GM18499 (cell line): ENCODE results near the gene LRRFIP1.

Source experiments
- ATAC-seq: cut with Tn5 transposase; IDR thresholded peaks from one replicate; pipeline ENCODE4 v1.9.1; 2021; ENCODE audit warnings: moderate number of reproducible peaks; ENCODE audit not compliant: insufficient read depth, unreplicated experiment

Gene LRRFIP1

DNA sequence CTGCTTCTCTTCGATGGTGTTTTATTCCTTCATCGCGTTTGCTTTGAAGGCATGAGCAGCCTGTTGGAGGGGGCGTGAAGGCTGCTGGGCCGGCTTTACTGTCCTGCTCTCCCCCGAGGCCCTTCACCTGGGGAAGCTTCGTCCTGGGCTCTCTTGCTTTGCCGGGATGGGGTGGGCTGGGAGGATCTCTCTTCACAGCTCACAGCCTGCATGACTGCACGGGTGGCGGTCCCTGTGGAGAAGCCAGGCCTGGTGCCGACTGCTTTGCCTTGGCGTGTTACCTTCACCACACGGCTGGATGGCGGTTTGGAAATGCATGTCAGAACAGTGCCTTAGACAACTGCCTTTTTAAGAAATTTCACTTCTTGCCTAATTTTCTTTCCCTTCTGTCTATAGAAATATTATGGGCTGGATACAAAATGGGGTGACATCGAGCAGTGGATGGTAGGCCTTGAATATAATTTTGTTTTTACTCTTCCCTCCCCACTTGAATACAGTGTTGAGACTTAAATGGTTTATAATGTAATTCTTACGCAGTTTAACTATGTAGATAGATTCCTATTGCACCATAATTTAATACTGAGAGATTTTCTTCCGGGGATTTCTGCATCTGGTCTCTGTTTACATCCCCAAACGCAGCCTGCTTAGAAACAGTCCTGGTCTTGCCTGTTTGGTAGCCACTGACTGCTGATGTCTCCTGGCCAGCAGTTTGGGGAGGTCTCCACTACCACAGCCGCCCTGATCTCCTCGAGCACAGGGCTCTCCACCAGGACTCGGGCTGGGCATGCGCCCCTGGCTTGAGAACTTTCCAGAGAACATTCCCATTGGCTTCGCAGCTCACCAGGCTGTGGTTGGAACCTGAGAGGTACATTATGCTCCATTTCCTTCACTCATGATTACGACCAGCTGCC lies 90.2 kb downstream of the LRRFIP1 start:
- ATAC-seq, result no peak

DNA sequence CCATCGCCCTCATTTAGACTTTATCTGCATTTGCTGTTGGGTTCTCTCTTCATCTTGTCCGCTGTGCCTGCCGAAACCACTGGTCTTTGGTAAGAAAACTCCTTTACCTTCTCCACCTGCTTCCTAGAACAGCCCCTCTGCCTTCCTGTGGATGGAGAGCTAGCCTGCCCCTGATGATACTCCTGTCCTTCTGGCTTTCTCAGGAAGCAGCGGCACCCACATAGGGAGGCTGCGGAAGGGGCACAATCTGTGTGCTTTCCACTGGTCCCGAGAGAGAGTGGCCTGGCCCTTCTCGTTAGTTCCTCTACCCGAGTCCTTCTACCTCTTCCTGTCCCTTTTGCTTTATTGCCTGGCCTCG lies 90.9 kb downstream of the LRRFIP1 start:
- no peak for ATAC-seq

DNA sequence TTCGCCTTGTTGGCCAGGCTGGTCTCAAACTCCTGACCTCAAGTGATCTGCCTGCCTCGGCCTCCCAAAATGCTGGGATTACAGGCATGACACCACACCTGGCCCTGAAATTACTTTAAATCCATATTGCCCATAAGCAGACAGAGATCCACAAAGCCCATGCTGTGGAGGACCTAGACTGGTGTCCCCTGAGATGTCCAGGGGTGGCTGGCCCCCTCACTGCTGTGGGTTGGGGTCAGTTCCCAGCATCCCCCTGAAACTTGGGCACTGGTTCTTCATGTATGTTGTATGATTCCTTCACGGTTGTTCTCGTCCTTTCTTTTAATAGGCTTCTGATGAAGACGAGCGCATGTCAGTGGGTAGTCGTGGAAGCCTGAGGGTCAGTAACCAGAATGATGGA lies 93.1 kb downstream of the LRRFIP1 start:
- no peak for ATAC-seq

GRCh38 chr2:237720957-237721356 lies 93.6 kb downstream of the LRRFIP1 start:
- ATAC-seq, result no peak

- no peak for ATAC-seq
These were observed 94.1 kb downstream of the LRRFIP1 start for GRCh38 chr2:237721458-237721857.

GRCh38 chr2:237722616-237723015 lies 95.2 kb downstream of the LRRFIP1 start:
- no peak for ATAC-seq

DNA sequence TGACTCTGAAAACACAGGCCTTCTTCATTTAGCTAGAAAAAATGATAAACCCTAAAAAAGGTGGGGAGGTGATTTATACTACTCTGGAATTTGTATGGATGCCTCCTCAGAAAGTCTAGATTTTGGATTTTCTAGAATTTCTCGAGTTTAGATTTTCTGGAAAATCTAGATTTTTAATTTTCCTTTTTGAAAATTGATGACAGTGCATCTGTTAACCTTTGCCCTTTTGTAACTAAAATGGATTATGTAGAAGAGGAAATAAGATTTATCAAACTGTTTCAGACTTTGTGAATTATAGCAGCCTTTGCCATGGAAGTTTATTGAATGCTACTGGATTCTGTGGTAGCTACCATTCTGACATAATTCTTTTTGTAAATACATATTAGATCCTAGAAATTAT lies 95.6 kb downstream of the LRRFIP1 start:
- ATAC-seq, result no peak

- ATAC-seq, result no peak
These were observed 96.2 kb downstream of the LRRFIP1 start for GRCh38 chr2:237723602-237724001.

GRCh38 chr2:237724811-237725478 lies 97.6 kb downstream of the LRRFIP1 start:
- ATAC-seq, result no peak

DNA sequence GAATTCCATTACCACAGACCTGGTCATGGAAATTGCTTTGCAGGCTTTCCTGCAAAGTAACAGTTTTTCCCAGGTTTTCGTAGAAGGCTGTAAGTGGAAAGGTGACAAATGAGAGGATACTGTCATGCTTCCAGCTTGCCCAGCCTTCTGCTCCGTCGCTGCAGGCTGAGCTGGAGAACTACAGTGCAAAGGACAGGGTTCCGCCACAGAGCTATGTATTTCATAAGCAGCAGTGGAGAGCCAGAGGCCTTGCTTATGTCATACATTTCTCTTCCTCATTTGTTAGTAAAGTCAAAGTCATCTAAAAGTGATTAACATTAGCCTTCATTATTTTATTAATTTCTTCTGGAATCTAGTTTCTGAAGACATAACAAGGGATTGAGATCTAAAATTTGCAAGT lies 98.3 kb downstream of the LRRFIP1 start:
- no peak for ATAC-seq

DNA sequence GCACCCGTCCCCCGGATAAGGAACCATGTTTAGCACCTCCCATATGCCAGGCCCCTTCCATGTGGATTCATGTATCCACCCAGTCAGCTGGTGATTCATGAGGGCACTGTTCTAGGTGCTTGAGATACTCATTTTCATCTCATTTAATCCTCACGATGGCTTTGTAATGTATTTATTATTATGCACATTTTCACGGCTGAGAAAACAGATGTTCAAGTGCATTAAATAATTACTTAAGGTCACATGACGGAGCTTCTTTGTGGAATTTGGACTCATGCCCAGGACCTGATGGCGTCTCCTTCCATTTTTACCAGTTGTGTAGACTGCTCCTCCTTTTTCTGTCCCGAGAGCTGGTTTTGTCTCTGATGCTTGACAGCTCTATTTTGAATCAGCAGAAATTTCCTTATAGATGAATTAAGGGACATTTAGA lies 99.0 kb downstream of the LRRFIP1 start:
- ATAC-seq, result no peak

GRCh38 chr2:237727363-237727762 lies 100.0 kb downstream of the LRRFIP1 start:
- no peak for ATAC-seq

DNA sequence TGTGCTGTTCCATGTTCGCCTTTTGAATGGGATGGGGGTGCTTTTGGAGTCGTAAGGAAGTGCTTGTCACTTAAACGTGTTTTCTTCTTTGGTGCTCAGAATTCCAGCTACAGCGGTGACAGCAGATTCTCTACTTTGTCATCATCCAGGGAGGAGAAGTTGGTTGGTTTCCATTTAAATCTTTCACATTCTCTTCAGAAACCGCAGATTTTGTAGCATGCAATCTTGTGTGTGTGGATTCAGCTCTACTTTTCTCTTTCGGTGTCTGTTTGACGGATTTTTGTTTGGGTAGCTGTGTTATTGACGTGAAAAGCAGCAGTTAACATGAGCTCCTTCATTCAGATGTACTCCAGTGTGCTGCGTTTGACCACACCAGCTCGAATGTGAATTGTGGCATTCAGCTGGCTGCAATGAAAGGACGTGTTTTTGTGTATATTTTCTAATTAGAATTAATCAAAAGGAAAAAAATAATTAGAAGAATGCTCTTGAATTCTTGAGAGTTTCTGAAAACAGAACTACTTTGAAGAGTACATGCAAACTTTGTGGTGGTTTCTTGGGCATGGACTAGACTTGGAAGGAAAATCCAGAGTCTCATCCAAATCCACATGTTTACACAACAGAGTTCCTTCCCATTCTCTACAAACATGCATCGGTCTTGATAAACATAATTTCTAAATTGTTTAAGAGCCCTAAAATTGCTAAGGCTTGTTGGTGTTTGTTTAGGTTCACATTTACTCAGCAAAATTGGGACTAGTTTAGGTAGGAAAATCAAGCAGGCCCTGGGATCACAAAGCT lies 102.5 kb downstream of the LRRFIP1 start:
- ATAC-seq, result no peak

GRCh38 chr2:237731663-237732062 lies 104.3 kb downstream of the LRRFIP1 start:
- no peak for ATAC-seq

DNA sequence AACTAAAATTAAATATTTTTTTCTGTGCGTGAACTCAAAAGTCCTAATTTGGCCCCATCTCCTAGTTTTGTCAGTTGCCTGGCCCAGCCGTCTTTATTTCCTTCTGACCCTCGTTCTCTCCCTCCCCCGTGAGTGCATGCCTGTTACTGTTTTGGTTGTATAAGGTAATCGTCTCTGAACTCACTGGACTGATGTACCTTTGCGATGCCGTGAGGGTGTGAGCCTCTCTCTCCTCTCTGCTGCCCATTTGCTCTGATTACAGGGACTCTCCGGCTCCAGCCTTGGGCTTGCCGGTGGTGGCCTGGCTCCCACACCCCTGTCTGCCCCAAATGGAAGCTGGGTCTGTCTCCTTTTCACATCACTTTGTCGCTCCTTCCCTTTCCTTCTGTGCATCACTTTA lies 104.7 kb downstream of the LRRFIP1 start:
- no peak for ATAC-seq

DNA sequence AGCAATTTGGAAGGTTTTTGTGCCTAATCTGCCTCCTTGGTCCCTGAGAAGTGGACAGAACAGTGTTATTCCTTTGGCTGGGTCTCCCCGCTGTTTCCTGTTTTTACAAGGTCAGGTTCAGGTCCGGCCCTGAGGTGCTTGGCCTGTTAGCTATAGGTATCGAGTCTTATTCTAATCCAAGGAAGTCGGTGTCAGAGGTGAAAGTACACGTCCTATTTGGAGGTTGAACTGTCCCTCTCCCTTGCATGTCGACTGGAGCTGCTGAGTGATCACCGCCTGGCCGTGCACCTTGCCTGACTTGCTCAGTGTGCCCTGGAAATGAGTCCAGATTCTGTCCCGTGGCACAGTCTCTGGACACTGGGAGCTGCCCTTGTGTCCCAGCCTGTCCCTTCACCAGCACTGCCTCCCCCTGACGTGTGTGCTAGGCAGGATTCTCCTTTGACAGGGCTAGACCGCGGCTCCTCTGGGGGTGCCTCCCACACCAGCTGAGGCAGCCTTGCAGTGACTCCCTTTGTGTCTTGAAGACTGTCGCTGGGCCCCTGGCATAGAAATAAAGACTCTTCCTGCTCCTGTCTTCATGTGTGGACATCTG lies 105.5 kb downstream of the LRRFIP1 start:
- no peak for ATAC-seq

DNA sequence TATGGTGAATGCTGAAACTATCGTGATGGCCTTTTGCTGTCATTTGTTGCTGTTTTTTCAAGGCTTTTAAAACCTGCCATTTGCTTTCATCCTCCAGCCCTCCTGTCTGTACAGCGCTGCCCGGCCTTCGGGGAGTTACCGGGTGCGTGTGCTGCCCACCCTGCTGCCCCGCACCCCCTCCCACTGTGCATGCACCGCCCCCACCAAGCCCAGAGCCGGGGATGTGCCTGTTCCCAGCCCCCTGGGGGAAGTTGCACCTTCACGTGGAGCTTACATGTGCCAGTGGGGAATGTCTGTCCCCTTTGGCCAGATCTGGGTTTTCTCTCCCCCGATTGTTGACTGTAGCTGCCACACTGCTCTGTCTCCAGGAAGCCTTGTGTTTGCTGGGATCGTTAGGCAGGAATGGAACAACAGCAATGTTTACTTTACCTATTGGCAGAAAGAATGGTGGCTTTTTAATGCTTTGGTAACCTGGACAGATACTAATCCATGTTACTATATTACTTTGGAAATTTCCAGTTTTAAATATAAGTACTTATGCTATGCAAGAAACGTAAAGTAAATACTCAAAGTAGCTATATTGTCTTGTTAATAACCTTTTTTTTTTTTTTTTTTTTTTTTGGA lies 106.4 kb downstream of the LRRFIP1 start:
- no peak for ATAC-seq

DNA sequence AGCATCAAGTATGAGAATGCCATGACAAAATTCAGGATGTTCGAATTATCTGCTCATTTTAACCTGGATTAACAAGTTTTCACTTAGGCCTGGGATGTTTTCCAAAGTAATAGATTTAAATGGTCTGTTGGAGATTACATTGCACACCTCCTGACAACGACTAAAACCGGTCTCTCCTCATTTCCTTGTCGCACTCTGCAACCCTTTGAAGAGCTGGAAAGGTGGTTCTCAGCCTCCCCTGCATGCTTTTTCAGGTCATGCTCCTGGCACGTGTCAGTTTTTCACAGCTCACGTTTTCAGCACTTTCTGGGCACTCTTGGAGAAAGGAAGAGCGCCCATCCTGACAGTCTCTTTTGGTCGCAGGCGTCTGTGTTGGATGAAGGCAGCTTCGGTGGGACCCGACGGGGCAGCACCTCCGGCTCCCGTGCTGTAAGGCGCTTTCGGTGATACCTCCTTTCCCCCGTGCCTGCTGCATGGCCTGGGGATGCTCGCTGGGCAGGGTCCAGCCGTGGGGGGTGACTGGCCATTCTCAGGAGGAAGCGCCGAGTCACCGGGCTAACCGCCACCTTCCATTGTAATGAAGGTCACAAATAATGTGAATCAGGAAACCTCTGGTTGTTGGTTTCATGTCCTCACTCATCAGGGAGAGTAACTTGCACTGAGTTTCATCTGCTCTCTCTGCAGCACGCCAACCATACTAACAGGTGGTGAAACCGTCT lies 107.7 kb downstream of the LRRFIP1 start:
- ATAC-seq, result no peak

GRCh38 chr2:237735798-237736197 lies 108.4 kb downstream of the LRRFIP1 start:
- no peak for ATAC-seq

GRCh38 chr2:237736783-237737182 lies 109.4 kb downstream of the LRRFIP1 start:
- no peak for ATAC-seq
